Esophagus squamous epithelium (tissue), 4 donors: ENCODE data around the gene COLQ.

Experiments
- POLR2A ChIP-seq, 4 donors: fragments of 450-650 bp; IDR thresholded peaks; one replicate each; pipeline ENCODE4 v1.6.1; 2017; ENCODE audit warnings: antibody characterized with exemption in 4 of 4, mild to moderate bottlenecking in 4 of 4, moderate library complexity in 3 of 4
- TF ChIP-seq, protein P1 (sequence below), 6 experiments: fragments of 450-650 bp in 4 of 6; fragments of 200-600 bp in 2 of 6; sonication (generic) in 2 of 6; IDR thresholded peaks; one replicate each; pipeline ENCODE4 v1.5.1; 2016 to 2019; ENCODE audit warnings: antibody characterized with exemption in 6 of 6, mild to moderate bottlenecking in 4 of 6, moderate library complexity in 4 of 6

DNA sequence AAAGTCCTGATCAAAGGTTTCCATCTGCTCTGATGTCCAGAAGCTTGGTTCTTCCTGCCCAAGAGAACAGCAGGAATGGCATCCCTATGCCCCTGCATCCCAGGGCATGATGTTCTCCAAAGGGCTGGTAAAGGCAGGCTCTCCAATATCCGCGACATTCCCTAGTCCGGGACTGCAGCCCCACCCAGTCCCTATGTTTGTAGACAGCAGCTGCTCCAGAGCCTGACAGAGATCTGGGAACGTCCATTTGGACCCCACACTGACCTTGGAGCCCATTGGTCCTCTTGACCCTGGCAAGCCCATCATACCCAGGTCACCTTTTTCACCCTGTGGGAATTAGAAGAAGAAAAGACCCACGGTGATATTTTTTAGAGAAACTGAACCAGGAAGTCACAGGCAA, 46.3 kb downstream of the COLQ start:
- TF ChIP-seq, protein P1, sequence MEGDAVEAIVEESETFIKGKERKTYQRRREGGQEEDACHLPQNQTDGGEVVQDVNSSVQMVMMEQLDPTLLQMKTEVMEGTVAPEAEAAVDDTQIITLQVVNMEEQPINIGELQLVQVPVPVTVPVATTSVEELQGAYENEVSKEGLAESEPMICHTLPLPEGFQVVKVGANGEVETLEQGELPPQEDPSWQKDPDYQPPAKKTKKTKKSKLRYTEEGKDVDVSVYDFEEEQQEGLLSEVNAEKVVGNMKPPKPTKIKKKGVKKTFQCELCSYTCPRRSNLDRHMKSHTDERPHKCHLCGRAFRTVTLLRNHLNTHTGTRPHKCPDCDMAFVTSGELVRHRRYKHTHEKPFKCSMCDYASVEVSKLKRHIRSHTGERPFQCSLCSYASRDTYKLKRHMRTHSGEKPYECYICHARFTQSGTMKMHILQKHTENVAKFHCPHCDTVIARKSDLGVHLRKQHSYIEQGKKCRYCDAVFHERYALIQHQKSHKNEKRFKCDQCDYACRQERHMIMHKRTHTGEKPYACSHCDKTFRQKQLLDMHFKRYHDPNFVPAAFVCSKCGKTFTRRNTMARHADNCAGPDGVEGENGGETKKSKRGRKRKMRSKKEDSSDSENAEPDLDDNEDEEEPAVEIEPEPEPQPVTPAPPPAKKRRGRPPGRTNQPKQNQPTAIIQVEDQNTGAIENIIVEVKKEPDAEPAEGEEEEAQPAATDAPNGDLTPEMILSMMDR (IDR thresholded peaks at IDR 0.05), result no peak
- no peak for TF ChIP-seq POLR2A (IDR thresholded peaks at IDR 0.05)
